Mesenteric fat pad (tissue), 1 donor: Measurements from ENCODE around the gene JPT2. TPM values are rescaled to one million over a fixed set of nuclear protein-coding genes. Genes with fewer than 3 reads are reported as not detected.
"Not testable (repeated sequence)": the region's sequence is repeated elsewhere in the genome, so short reads cannot be mapped to it uniquely, and the experiment has no call there.

Experiments
- DNase-seq: peaks from one replicate; pipeline ENCODE4 v3.0.0-alpha.2; 2020; ENCODE audit warnings: low spot score
- total RNA-seq: library from RNA; stranded (reverse); fragmentation: NEBNext Ultra II Directional; extraction: Animal tissue kit (Norgen Biotek cat#: 25700); gene quantifications from one replicate; pipeline ENCODE4 v1.2.1, GENCODE V29; 2021
- donor health status: DM: yes; HTN: yes; CAD: no.

The JPT2 gene
- total RNA-seq, 1 donor from 2014 or later: 39.0 TPM

GRCh38 chr16:1707193-1707790 lies 29.2 kb downstream of the JPT2 start:
- no peak for DNase-seq

GRCh38 chr16:1708083-1708767 lies 30.1 kb downstream of the JPT2 start:
- DNase-seq: no peak

GRCh38 chr16:1708768-1709180 lies 30.7 kb downstream of the JPT2 start:
- no peak for DNase-seq

GRCh38 chr16:1709356-1709755 lies 31.3 kb downstream of the JPT2 start:
- DNase-seq: no peak

GRCh38 chr16:1710811-1711507 lies 32.9 kb downstream of the JPT2 start:
- no peak for DNase-seq

- no peak for DNase-seq
Measured at GRCh38 chr16:1712791-1713261, 34.7 kb downstream of the JPT2 start.

GRCh38 chr16:1713331-1713730 lies 35.3 kb downstream of the JPT2 start:
- no peak for DNase-seq

- DNase-seq: no peak
Measured at GRCh38 chr16:1713933-1714332, 35.9 kb downstream of the JPT2 start.

- no peak for DNase-seq
Measured at GRCh38 chr16:1715220-1715619, 37.1 kb downstream of the JPT2 start.

- not testable (repeated sequence) for DNase-seq
Measured at GRCh38 chr16:1718236-1718635, 40.2 kb downstream of the JPT2 start.

- not testable (repeated sequence) for DNase-seq
Measured at GRCh38 chr16:1719559-1720229, 41.6 kb downstream of the JPT2 start.

GRCh38 chr16:1721372-1721771 lies 43.3 kb downstream of the JPT2 start:
- no peak for DNase-seq

GRCh38 chr16:1723450-1724147 lies 45.5 kb downstream of the JPT2 start:
- DNase-seq: no peak

GRCh38 chr16:1724491-1724890 lies 46.4 kb downstream of the JPT2 start:
- no peak for DNase-seq

- DNase-seq: no peak
Measured at GRCh38 chr16:1726661-1727502, 48.8 kb downstream of the JPT2 start.

- no peak for DNase-seq
Measured at GRCh38 chr16:1727651-1728624, 49.9 kb downstream of the JPT2 start.

GRCh38 chr16:1729026-1729425 lies 50.9 kb downstream of the JPT2 start:
- DNase-seq: no peak

GRCh38 chr16:1729445-1729844 lies 51.4 kb downstream of the JPT2 start:
- no peak for DNase-seq

GRCh38 chr16:1731073-1731472 lies 53.0 kb downstream of the JPT2 start:
- no peak for DNase-seq
